ENCODE data around the gene LLGL2.

Gene LLGL2

GRCh38 chr17:75610103-75610984 is 84.8 kb downstream of the LLGL2 start:
- Mint-ChIP-seq H3K9me3 (no peaks in the 10 kb centered on the region), H3K4me1 (ENCODE audit: low read depth) (no peaks in the 10 kb centered on the region), H3K4me3 (no peak overlapping the region), H3K27me3 (ENCODE audit: low read depth) (no peaks in the 10 kb centered on the region), H3K27ac (no peak overlapping the region), H3K36me3 (ENCODE audit: low read depth) (no peaks in the 10 kb centered on the region)
- DNase-seq (ENCODE audit: low spot score), result no peak

GRCh38 chr17:75611851-75612429 is 86.4 kb downstream of the LLGL2 start:
- Mint-ChIP-seq H3K4me3 (no peak overlapping the region), H3K36me3 (ENCODE audit: low read depth) (no peaks in the 10 kb centered on the region), H3K27me3 (ENCODE audit: low read depth) (no peaks in the 10 kb centered on the region), H3K27ac (no peak overlapping the region), H3K9me3 (no peaks in the 10 kb centered on the region), H3K4me1 (ENCODE audit: low read depth) (no peaks in the 10 kb centered on the region)
- DNase-seq (ENCODE audit: low spot score), result no peak

GRCh38 chr17:75612906-75613626 is 87.6 kb downstream of the LLGL2 start:
- Mint-ChIP-seq H3K4me3 (no peak overlapping the region), H3K36me3 (ENCODE audit: low read depth) (no peaks in the 10 kb centered on the region), H3K4me1 (ENCODE audit: low read depth) (no peaks in the 10 kb centered on the region), H3K27me3 (ENCODE audit: low read depth) (no peaks in the 10 kb centered on the region), H3K27ac (no peak overlapping the region), H3K9me3 (no peaks in the 10 kb centered on the region)
- no peak for DNase-seq (ENCODE audit: low spot score)

GRCh38 chr17:75614006-75614405 is 88.5 kb downstream of the LLGL2 start:
- Mint-ChIP-seq H3K27me3 (ENCODE audit: low read depth) (no peaks in the 10 kb centered on the region), H3K36me3 (ENCODE audit: low read depth) (no peaks in the 10 kb centered on the region), H3K27ac (no peak overlapping the region), H3K4me1 (ENCODE audit: low read depth) (no peaks in the 10 kb centered on the region), H3K9me3 (no peaks in the 10 kb centered on the region), H3K4me3 (no peak overlapping the region)
- no peak for DNase-seq (ENCODE audit: low spot score)

- H3K4me3 Mint-ChIP-seq, result no peak overlapping the region
- H3K27me3 Mint-ChIP-seq (ENCODE audit: low read depth), result no peaks in the 10 kb centered on the region
- DNase-seq (ENCODE audit: low spot score), result no peak
- no peaks in the 10 kb centered on the region for H3K36me3 Mint-ChIP-seq (ENCODE audit: low read depth)
- H3K4me1 Mint-ChIP-seq (ENCODE audit: low read depth), result no peaks in the 10 kb centered on the region
- no peak overlapping the region for H3K27ac Mint-ChIP-seq
- H3K9me3 Mint-ChIP-seq, result no peaks in the 10 kb centered on the region
Measured at GRCh38 chr17:75614556-75615270, 89.2 kb downstream of the LLGL2 start.

- DNase-seq (ENCODE audit: low spot score), result no peak
- Mint-ChIP-seq H3K4me1 (ENCODE audit: low read depth) (no peaks in the 10 kb centered on the region), H3K27me3 (ENCODE audit: low read depth) (no peaks in the 10 kb centered on the region), H3K36me3 (ENCODE audit: low read depth) (no peaks in the 10 kb centered on the region), H3K27ac (no peak overlapping the region), H3K4me3 (no peak overlapping the region), H3K9me3 (no peaks in the 10 kb centered on the region)
Measured at GRCh38 chr17:75615301-75615700, 89.8 kb downstream of the LLGL2 start.

- H3K27ac Mint-ChIP-seq, result no peak overlapping the region
- no peaks in the 10 kb centered on the region for H3K36me3 Mint-ChIP-seq (ENCODE audit: low read depth)
- no peaks in the 10 kb centered on the region for H3K4me1 Mint-ChIP-seq (ENCODE audit: low read depth)
- no peak overlapping the region for H3K4me3 Mint-ChIP-seq
- no peaks in the 10 kb centered on the region for H3K9me3 Mint-ChIP-seq
- no peak for DNase-seq (ENCODE audit: low spot score)
- no peaks in the 10 kb centered on the region for H3K27me3 Mint-ChIP-seq (ENCODE audit: low read depth)
Measured at GRCh38 chr17:75616521-75617122, 91.1 kb downstream of the LLGL2 start.

GRCh38 chr17:75617218-75617617 is 91.7 kb downstream of the LLGL2 start:
- Mint-ChIP-seq H3K27me3 (ENCODE audit: low read depth) (no peaks in the 10 kb centered on the region), H3K27ac (no peak overlapping the region), H3K9me3 (no peaks in the 10 kb centered on the region)

GRCh38 chr17:75617675-75618074 is 92.2 kb downstream of the LLGL2 start:
- DNase-seq (ENCODE audit: low spot score), result no peak
- no peak overlapping the region for H3K27ac Mint-ChIP-seq
- H3K4me1 Mint-ChIP-seq (ENCODE audit: low read depth), result no peaks in the 10 kb centered on the region
- H3K36me3 Mint-ChIP-seq (ENCODE audit: low read depth), result no peaks in the 10 kb centered on the region
- no peaks in the 10 kb centered on the region for H3K27me3 Mint-ChIP-seq (ENCODE audit: low read depth)
- H3K4me3 Mint-ChIP-seq, result no peak overlapping the region
- H3K9me3 Mint-ChIP-seq, result no peaks in the 10 kb centered on the region

More at GRCh38 chr17:75617218-75617617, 91.7 kb downstream of the LLGL2 start:
- H3K36me3 Mint-ChIP-seq (ENCODE audit: low read depth), result no peaks in the 10 kb centered on the region
- no peaks in the 10 kb centered on the region for H3K4me1 Mint-ChIP-seq (ENCODE audit: low read depth)
- H3K4me3 Mint-ChIP-seq, result no peak overlapping the region
- DNase-seq (ENCODE audit: low spot score), result no peak

- Mint-ChIP-seq H3K36me3 (ENCODE audit: low read depth) (no peaks in the 10 kb centered on the region), H3K27me3 (ENCODE audit: low read depth) (no peaks in the 10 kb centered on the region), H3K4me1 (ENCODE audit: low read depth) (no peaks in the 10 kb centered on the region), H3K27ac (no peak overlapping the region), H3K4me3 (no peak overlapping the region), H3K9me3 (no peaks in the 10 kb centered on the region)
- no peak for DNase-seq (ENCODE audit: low spot score)
Measured at GRCh38 chr17:75619506-75620431, 94.3 kb downstream of the LLGL2 start.

- Mint-ChIP-seq H3K4me1 (ENCODE audit: low read depth) (no peaks in the 10 kb centered on the region), H3K27ac (no peak overlapping the region), H3K4me3 (no peak overlapping the region), H3K9me3 (no peaks in the 10 kb centered on the region), H3K36me3 (ENCODE audit: low read depth) (no peaks in the 10 kb centered on the region), H3K27me3 (ENCODE audit: low read depth) (no peaks in the 10 kb centered on the region)
- DNase-seq (ENCODE audit: low spot score), result no peak
Measured at GRCh38 chr17:75621489-75621888, 96.0 kb downstream of the LLGL2 start.

- DNase-seq (ENCODE audit: low spot score), result no peak
- H3K27ac Mint-ChIP-seq, result no peak overlapping the region
Measured at GRCh38 chr17:75622076-75622475, 96.6 kb downstream of the LLGL2 start.

More at GRCh38 chr17:75622076-75622475, 96.6 kb downstream of the LLGL2 start:
- no peaks in the 10 kb centered on the region for H3K9me3 Mint-ChIP-seq
- H3K36me3 Mint-ChIP-seq (ENCODE audit: low read depth), result no peaks in the 10 kb centered on the region
- H3K4me3 Mint-ChIP-seq, result no peak overlapping the region
- H3K4me1 Mint-ChIP-seq (ENCODE audit: low read depth), result no peaks in the 10 kb centered on the region
- no peaks in the 10 kb centered on the region for H3K27me3 Mint-ChIP-seq (ENCODE audit: low read depth)

Data from T-helper 2 cell treated with Interferon-gamma antibody and Interleukin-4, amounts not matched to agents 5 μg/mL and 100 μg/mL, for 36 hours (primary cell).